Measurements from ENCODE around the gene SSH3.

SSH3 gene

DNA sequence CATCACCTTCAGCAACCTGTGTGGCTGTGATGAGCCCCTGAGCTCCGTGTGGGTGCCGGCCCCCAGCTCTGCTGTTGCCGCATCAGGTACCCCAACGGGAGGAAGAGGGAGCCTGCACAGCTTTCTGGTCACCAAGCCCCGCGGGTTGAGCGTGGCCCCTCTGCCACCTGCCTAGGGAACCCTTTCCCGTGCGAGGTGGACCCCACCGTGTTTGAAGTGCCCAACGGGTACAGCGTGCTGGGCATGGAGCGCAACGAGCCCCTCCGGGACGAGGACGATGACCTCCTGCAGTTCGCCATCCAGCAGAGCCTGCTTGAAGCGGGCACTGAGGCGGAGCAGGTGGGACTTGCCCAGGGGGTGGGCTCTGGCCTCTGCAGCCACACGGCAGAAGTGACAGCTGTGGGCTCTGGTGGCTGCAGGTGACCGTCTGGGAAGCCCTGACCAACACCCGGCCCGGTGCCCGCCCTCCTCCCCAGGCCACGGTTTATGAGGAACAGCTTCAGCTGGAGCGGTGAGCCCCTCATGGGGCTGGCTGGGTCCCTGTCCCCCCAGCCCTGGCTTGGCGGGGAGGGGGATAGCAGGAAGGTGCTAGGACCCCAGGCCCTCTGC is 1.9 kb upstream of the SSH3 start:
- peaks cover 11% of the 10 kb centered on the region for H3K27me3 ChIP-seq (ENCODE audit: insufficient read depth, low read length)
- no peaks in the 10 kb centered on the region for H3K9me3 ChIP-seq (ENCODE audit: insufficient read depth, low read depth, low read length)
- H3K4me1 ChIP-seq (ENCODE audit: insufficient read depth, low read length) = peaks cover 16% of the 10 kb centered on the region
- peak overlapping the region; percentile 78; the same call in 1 of the 2 replicates for H3K4me3 ChIP-seq (ENCODE audit: low read length)
- no peak overlapping the region for H3K9ac ChIP-seq (ENCODE audit: low read depth, low read length)
- WGBS = 92% methylated on average over 28 of the region's 28 CpGs
- no peak overlapping the region for H3K27ac ChIP-seq (ENCODE audit: low read depth, low read length)
- peaks cover 29% of the 10 kb centered on the region for H3K36me3 ChIP-seq (ENCODE audit: insufficient read depth, low read length)

DNA sequence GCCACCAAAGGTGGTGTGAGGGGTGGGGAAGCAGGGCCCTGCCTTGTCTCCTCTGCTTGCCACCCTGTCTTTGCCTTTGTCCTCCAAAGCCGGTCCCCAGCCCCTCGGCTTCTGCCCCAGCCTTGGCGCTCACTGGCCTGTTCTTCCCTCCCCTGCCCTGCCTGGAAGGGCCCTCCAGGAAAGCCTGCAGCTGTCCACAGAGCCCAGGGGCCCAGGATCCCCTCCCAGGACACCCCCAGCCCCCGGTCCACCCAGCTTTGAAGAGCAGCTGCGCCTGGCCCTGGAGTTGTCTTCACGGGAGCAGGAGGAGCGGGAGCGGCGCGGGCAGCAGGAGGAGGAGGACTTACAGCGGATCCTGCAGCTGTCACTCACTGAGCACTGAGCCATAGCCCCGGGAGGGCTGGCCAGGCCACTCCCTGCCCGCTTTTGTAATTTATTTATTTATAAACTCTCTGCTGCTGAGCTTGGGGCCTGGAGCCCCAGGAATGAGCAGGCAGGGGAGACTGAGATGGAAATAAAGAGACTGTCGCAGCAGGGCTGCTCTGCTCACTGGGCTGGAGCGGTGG is 1.3 kb upstream of the SSH3 start:
- no peaks in the 10 kb centered on the region for H3K9me3 ChIP-seq (ENCODE audit: insufficient read depth, low read depth, low read length)
- WGBS = 14% methylated on average over 15 of the region's 15 CpGs
- H3K36me3 ChIP-seq (ENCODE audit: insufficient read depth, low read length) = peaks cover 26% of the 10 kb centered on the region
- peak overlapping the region; percentile 78 for H3K4me3 ChIP-seq (ENCODE audit: low read length)
- peaks cover 16% of the 10 kb centered on the region for H3K4me1 ChIP-seq (ENCODE audit: insufficient read depth, low read length)
- H3K27ac ChIP-seq (ENCODE audit: low read depth, low read length) = peak overlapping the region; percentile 86; the same call in 1 of the 2 replicates
- peak overlapping the region; percentile 55 for H3K9ac ChIP-seq (ENCODE audit: low read depth, low read length)
- H3K27me3 ChIP-seq (ENCODE audit: insufficient read depth, low read length) = peaks cover 11% of the 10 kb centered on the region

DNA sequence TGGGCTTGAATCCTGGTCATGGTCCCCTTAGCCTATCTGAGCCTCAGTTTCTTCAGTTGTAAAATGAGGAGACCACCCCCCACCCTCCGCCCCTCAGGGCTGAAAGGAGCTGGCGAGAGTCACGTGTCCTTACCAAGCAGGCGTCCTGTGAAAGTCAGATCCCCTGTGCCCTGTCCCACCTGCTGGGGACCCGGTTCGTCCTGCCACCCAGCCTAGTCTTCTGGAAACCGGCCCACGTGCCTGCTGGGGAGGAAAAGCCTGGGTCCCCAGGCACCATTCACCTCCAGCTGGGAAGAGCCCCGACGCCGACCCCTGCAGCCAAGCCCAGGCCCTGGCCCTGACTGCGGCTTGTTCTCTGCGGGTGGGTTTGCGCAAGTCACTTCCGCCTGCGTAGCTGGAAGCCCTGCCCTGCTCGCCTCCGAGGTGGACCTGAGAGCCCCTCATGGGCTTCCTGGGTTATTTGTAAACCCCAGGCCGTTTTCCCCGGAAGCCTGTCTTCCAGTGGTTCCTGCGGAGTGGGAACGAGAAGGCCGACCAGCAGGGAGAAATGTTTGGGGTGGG is 679 bp upstream of the SSH3 start:
- Histone ChIP-seq H3K27ac (ENCODE audit: low read depth, low read length) (peak overlapping the region; percentile 86; the same call in 1 of the 2 replicates), H3K4me1 (ENCODE audit: insufficient read depth, low read length) (peaks cover 16% of the 10 kb centered on the region), H3K27me3 (ENCODE audit: insufficient read depth, low read length) (peaks cover 11% of the 10 kb centered on the region), H3K9ac (ENCODE audit: low read depth, low read length) (peak overlapping the region; percentile 61), H3K9me3 (ENCODE audit: insufficient read depth, low read depth, low read length) (no peaks in the 10 kb centered on the region), H3K36me3 (ENCODE audit: insufficient read depth, low read length) (peaks cover 26% of the 10 kb centered on the region), H3K4me3 (ENCODE audit: low read length) (peak overlapping the region; percentile 78)
- WGBS = 3% methylated on average over 23 of the region's 23 CpGs

DNA sequence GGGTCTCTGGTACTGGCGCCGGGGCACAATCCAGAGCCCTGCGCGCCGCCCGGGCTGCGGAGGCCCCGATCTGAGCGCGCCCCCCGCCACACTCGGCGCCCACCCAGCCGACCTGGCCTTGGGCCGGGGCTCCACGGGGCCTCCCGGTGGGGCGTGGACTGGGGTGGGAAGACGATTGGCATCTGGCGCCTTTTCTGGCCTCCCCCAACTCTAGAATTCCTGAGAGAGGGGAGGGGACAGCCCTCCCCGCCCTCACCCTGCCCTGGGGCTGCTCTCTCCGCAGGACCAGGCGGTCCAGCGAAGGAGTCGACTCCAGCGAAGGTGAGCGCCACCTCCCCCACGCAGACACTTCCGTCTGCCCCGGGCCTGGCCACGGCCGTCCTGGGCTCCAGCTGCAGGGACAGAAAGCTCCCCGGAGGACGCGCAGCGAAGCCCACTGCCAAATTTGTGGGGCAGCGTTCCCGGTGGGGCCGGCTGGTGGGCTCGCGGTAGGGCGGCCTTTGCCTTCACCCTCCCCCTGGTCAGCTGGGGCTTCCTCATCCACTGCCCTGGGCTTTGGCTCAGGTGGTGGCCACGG is 593 bp downstream of the SSH3 start:
- WGBS = 2% methylated on average over 43 of the region's 43 CpGs
- H3K27ac ChIP-seq (ENCODE audit: low read depth, low read length) = no peak overlapping the region; the same call in 1 of the 2 replicates
- peaks cover 11% of the 10 kb centered on the region for H3K27me3 ChIP-seq (ENCODE audit: insufficient read depth, low read length)
- peaks cover 18% of the 10 kb centered on the region for H3K36me3 ChIP-seq (ENCODE audit: insufficient read depth, low read length)
- peaks cover 16% of the 10 kb centered on the region for H3K4me1 ChIP-seq (ENCODE audit: insufficient read depth, low read length)
- H3K9me3 ChIP-seq (ENCODE audit: insufficient read depth, low read depth, low read length) = no peaks in the 10 kb centered on the region
- peak overlapping the region; percentile 78 for H3K4me3 ChIP-seq (ENCODE audit: low read length)
- peak overlapping the region; percentile 61 for H3K9ac ChIP-seq (ENCODE audit: low read depth, low read length)

DNA sequence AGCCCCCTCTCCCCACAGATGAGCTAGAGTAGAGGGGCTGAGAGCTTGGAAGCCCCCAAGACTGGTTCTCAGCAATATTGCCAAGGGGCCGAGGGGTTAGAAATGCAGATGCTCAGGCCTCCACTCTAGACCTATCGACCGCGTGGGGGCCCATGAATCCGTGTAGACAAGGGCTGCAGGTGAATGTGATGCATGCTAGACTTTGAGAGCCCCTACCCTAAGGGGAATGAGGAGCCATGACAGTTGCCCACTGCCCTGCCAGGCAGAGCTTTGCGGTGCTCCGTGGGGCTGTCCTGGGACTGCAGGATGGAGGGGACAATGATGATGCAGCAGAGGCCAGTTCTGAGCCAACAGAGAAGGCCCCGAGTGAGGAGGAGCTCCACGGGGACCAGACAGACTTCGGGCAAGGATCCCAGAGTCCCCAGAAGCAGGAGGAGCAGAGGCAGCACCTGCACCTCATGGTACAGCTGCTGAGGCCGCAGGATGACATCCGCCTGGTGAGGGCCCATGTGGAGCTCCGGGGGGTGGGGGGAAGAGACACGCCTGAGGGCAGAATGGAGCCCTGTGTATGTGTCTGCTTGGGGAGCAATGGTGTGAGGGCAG is 1.3 kb downstream of the SSH3 start:
- WGBS = 75% methylated on average over 14 of the region's 14 CpGs
- Histone ChIP-seq H3K27ac (ENCODE audit: low read depth, low read length) (no peak overlapping the region), H3K27me3 (ENCODE audit: insufficient read depth, low read length) (peaks cover 11% of the 10 kb centered on the region), H3K9ac (ENCODE audit: low read depth, low read length) (0 out of 2 replicates have a peak overlapping the region, but pooled peaks have one; percentile 61), H3K9me3 (ENCODE audit: insufficient read depth, low read depth, low read length) (no peaks in the 10 kb centered on the region), H3K4me1 (ENCODE audit: insufficient read depth, low read length) (peaks cover 16% of the 10 kb centered on the region), H3K4me3 (ENCODE audit: low read length) (peak overlapping the region; percentile 78), H3K36me3 (ENCODE audit: insufficient read depth, low read length) (peaks cover 15% of the 10 kb centered on the region)

DNA sequence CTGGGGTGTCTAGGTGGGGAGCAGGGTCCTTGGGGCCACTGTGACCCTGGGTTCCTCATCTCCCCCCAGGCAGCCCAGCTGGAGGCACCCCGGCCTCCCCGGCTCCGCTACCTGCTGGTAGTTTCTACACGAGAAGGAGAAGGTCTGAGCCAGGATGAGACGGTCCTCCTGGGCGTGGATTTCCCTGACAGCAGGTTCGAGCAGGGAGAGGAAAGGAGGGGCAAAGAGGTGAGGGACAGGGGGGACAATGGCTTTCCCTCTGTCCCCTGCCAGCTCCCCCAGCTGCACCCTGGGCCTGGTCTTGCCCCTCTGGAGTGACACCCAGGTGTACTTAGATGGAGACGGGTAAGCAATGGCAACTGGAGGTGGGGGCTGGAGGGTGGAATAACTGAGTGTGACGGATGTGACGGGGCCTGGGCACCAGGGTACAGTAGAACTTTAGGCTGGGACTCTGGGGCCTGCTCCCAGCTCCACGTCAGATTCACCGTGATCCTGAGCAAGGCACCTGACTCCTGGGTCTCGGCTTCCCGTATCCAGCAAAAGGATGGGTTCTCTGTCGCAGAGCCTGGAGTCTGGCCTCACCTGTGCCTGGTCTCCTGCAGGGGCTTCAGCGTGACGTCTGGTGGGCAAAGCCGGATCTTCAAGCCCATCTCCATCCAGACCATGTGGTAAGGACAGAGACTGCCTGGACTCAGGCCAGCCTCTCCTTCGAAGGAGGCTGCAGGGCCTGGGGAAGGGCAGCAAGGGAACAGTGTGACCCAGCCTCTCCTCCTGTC is 3.6 kb downstream of the SSH3 start:
- peaks cover 11% of the 10 kb centered on the region for H3K27me3 ChIP-seq (ENCODE audit: insufficient read depth, low read length)
- H3K4me1 ChIP-seq (ENCODE audit: insufficient read depth, low read length) = peaks cover 10% of the 10 kb centered on the region
- no peak overlapping the region for H3K4me3 ChIP-seq (ENCODE audit: low read length)
- H3K9me3 ChIP-seq (ENCODE audit: insufficient read depth, low read depth, low read length) = no peaks in the 10 kb centered on the region
- 0 out of 2 replicates have a peak, but pooled peaks cover 4% of the 10 kb centered on the region for H3K36me3 ChIP-seq (ENCODE audit: insufficient read depth, low read length)
- H3K27ac ChIP-seq (ENCODE audit: low read depth, low read length) = no peak overlapping the region
- WGBS = 94% methylated on average over 19 of the region's 19 CpGs
- no peak overlapping the region for H3K9ac ChIP-seq (ENCODE audit: low read depth, low read length)

DNA sequence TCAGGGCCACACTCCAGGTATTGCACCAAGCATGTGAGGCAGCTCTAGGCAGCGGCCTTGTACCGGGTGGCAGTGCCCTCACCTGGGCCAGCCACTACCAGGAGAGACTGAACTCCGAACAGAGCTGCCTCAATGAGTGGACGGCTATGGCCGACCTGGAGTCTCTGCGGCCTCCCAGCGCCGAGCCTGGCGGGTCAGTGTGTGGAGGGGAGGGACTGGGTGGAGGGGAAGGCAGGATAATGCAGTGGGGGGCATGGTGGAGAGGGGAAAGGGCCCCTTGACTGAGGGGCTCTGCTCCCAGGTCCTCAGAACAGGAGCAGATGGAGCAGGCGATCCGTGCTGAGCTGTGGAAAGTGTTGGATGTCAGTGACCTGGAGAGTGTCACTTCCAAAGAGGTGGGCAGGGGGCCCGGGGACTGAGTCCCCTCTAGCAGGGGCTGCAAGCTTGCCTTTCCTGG is 4.2 kb downstream of the SSH3 start:
- Histone ChIP-seq H3K27me3 (ENCODE audit: insufficient read depth, low read length) (peaks cover 11% of the 10 kb centered on the region), H3K9ac (ENCODE audit: low read depth, low read length) (no peak overlapping the region), H3K9me3 (ENCODE audit: insufficient read depth, low read depth, low read length) (no peaks in the 10 kb centered on the region), H3K4me3 (ENCODE audit: low read length) (no peak overlapping the region), H3K4me1 (ENCODE audit: insufficient read depth, low read length) (peaks cover 6% of the 10 kb centered on the region), H3K27ac (ENCODE audit: low read depth, low read length) (no peak overlapping the region), H3K36me3 (ENCODE audit: insufficient read depth, low read length) (0 out of 2 replicates have a peak, but pooled peaks cover 4% of the 10 kb centered on the region)
- 92% methylated on average over 12 of the region's 12 CpGs for WGBS

DNA sequence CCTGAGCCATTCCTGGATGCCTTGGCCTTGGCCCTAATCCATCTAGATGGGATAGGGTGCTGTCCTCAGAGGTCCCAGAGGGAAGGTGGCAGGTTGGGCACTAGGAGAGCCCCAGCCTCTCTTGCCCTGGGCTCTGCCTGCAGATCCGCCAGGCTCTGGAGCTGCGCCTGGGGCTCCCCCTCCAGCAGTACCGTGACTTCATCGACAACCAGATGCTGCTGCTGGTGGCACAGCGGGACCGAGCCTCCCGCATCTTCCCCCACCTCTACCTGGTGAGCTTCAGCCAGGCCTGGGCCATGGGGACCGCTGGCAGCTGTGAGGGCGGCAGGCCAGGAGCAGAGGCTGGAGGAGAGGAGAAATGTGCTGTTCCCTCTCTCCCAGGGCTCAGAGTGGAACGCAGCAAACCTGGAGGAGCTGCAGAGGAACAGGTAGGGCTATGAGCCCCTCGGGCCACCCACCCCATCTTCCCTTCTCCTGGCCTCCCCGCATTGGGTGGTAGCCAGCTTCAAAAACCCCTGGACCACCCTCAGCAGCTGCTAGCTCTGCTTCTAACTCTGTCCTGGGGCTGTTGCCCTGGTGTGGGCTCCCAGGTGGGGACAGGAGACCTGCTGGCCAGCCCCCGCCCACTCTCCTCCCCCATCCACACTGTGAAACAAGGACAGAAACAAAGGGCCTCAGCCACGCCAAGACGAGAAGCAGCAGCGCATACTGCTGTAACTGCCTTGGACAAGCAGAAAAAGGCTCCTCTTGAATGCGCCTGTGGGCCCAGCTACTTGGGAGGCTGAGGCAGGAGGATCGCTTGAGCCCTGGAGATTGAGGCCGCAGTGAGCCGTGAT is 4.9 kb downstream of the SSH3 start:
- H3K27ac ChIP-seq (ENCODE audit: low read depth, low read length) = no peak overlapping the region
- H3K9me3 ChIP-seq (ENCODE audit: insufficient read depth, low read depth, low read length) = no peaks in the 10 kb centered on the region
- no peak overlapping the region for H3K9ac ChIP-seq (ENCODE audit: low read depth, low read length)
- H3K36me3 ChIP-seq (ENCODE audit: insufficient read depth, low read length) = 0 out of 2 replicates have a peak, but pooled peaks cover 4% of the 10 kb centered on the region
- peaks cover 11% of the 10 kb centered on the region for H3K27me3 ChIP-seq (ENCODE audit: insufficient read depth, low read length)
- H3K4me3 ChIP-seq (ENCODE audit: low read length) = no peak overlapping the region
- WGBS = 95% methylated on average over 20 of the region's 20 CpGs
- H3K4me1 ChIP-seq (ENCODE audit: insufficient read depth, low read length) = 0 out of 2 replicates have a peak, but pooled peaks cover 3% of the 10 kb centered on the region

DNA sequence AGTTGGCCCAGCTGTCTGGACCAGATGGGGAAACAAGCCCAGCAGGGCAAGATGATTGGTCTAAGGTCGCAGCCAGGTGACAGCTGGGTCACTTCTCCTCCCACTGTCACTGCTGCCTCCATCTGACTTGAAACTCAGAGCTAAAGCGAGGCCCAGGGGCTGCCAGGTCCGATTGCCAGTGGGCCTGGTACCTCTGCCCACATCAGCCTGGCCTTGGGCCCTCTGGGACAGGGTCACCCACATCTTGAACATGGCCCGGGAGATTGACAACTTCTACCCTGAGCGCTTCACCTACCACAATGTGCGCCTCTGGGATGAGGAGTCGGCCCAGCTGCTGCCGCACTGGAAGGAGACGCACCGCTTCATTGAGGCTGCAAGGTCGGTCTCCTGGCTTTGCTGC is 5.8 kb downstream of the SSH3 start:
- peaks cover 6% of the 10 kb centered on the region for H3K27me3 ChIP-seq (ENCODE audit: insufficient read depth, low read length)
- 0 out of 2 replicates have a peak, but pooled peaks cover 3% of the 10 kb centered on the region for H3K4me1 ChIP-seq (ENCODE audit: insufficient read depth, low read length)
- H3K9ac ChIP-seq (ENCODE audit: low read depth, low read length) = no peak overlapping the region
- no peak overlapping the region for H3K4me3 ChIP-seq (ENCODE audit: low read length)
- H3K27ac ChIP-seq (ENCODE audit: low read depth, low read length) = no peak overlapping the region
- H3K9me3 ChIP-seq (ENCODE audit: insufficient read depth, low read depth, low read length) = no peaks in the 10 kb centered on the region
- 97% methylated on average over 11 of the region's 11 CpGs for WGBS
- 0 out of 2 replicates have a peak, but pooled peaks cover 4% of the 10 kb centered on the region for H3K36me3 ChIP-seq (ENCODE audit: insufficient read depth, low read length)

DNA sequence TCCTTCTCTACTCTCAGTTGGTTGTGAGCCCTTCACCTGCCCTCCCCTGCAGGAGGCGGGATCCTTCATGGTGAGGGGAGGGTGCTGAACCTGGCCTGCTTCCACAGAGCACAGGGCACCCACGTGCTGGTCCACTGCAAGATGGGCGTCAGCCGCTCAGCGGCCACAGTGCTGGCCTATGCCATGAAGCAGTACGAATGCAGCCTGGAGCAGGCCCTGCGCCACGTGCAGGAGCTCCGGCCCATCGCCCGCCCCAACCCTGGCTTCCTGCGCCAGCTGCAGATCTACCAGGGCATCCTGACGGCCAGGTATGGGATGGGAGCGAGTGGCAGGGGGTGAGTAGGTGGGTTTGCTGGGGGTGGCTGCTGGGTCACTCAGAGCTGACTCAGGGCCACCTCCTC is 6.3 kb downstream of the SSH3 start:
- H3K9ac ChIP-seq (ENCODE audit: low read depth, low read length) = no peak overlapping the region
- 95% methylated on average over 14 of the region's 14 CpGs for WGBS
- no peaks in the 10 kb centered on the region for H3K9me3 ChIP-seq (ENCODE audit: insufficient read depth, low read depth, low read length)
- H3K27ac ChIP-seq (ENCODE audit: low read depth, low read length) = no peak overlapping the region
- 0 out of 2 replicates have a peak, but pooled peaks cover 4% of the 10 kb centered on the region for H3K36me3 ChIP-seq (ENCODE audit: insufficient read depth, low read length)
- 0 out of 2 replicates have a peak, but pooled peaks cover under 1% of the 10 kb centered on the region for H3K4me1 ChIP-seq (ENCODE audit: insufficient read depth, low read length)
- no peak overlapping the region for H3K4me3 ChIP-seq (ENCODE audit: low read length)
- peaks cover 2% of the 10 kb centered on the region; the same call in 1 of the 2 replicates for H3K27me3 ChIP-seq (ENCODE audit: insufficient read depth, low read length)
